HuH-7.5 (cell line): ENCODE measurements around the gene TSPY10.
"Not testable (repeated sequence)": the region's sequence is repeated elsewhere in the genome, so short reads cannot be mapped to it uniquely, and the experiment has no call there.

Experiments used
- DNase-seq: peaks from one replicate; pipeline ENCODE4 v3.0.0; 2011; ENCODE audit warnings: low spot score

Gene TSPY10

GRCh38 chrY:9527580-9527979, at the start of gene TSPY10:
Gene TSPY10 (plus strand): TSS chrY:9527880. CDS start chrY:9527926, 46 bp downstream.
- DNase-seq = not testable (repeated sequence)

GRCh38 chrY:9486967-9487366, 40.7 kb upstream of the TSPY10 start, which contains the start of gene TSPY9:
Gene TSPY9 (plus strand): TSS chrY:9487267. CDS start chrY:9487313, 46 bp downstream.
- not testable (repeated sequence) for DNase-seq

- DNase-seq = not testable (repeated sequence)
These were observed 23.3 kb upstream of the TSPY10 start for GRCh38 chrY:9504396-9504795.

GRCh38 chrY:9516287-9516686, 11.4 kb upstream of the TSPY10 start:
- not testable (repeated sequence) for DNase-seq
